ENCODE data around the gene ALX4.

DNA sequence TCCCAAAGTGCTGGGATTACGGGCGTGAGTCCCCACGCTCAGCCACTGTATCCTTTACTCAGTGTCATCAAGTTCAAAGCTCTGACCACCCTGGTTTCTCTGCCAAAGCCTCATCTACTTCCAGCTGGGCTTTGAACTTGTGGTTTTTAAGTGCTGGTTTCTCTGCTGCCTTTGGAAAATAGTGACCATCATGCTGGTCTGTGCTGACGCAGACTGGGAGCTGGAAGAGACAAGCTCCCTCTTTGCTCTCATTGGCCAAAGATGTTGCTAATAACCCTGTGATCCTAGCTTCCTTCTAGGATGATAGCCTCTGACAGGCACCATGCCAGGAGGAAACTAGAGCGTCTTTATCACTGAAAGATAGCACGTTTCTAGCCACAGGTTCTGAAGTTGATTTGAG is 62.4 kb downstream of the ALX4 start:
- TF ChIP-seq POLR2A (IDR thresholded peaks at IDR 0.05) (no peak), EP300 (IDR thresholded peaks at IDR 0.05) (no peak), CTCF (IDR thresholded peaks at IDR 0.05) (no peak)

Measured in suprapubic skin (tissue), 3 donors.